Smooth muscle cell of bladder (primary cell): ENCODE data around the gene TSPAN33. TPM values are rescaled to one million over a fixed set of nuclear protein-coding genes. Genes with fewer than 3 reads are reported as not detected.

ENCODE experiments used
- total RNA-seq: library from RNA; depleted of rRNA; stranded (reverse); fragments of >200 nt; gene quantifications from 2 replicates; pipeline ENCODE4 v1.2.3, GENCODE V29; 2014

The TSPAN33 gene
- 0.65 and 1.3 TPM in 2 replicates for total RNA-seq

GRCh38 chr7:129144095-129144833 is at the start of gene TSPAN33:
TSPAN33 (plus strand) TSS chr7:129144707; CDS start chr7:129144981, 274 bp downstream.

GRCh38 chr7:129188372-129188891 is 43.9 kb downstream of the TSPAN33 start, which contains the start of gene SMO:
SMO (plus strand) TSS chr7:129188633; CDS start chr7:129189152, 519 bp downstream.

Other genes with a start within 250 kb of the TSPAN33 start
- gene KCP, start 234.0 kb upstream of the TSPAN33 start, total RNA-seq, result 0.14 and 0.46 TPM in 2 replicates
- not detected in 2 replicates for gene IRF5, start 206.8 kb upstream of the TSPAN33 start, total RNA-seq
- gene TNPO3, start 89.6 kb upstream of the TSPAN33 start, total RNA-seq, result 46.9 and 56.4 TPM in 2 replicates
- 30.2 and 33.5 TPM in 2 replicates for gene SMO, start 43.9 kb downstream of the TSPAN33 start, total RNA-seq
- gene AHCYL2, start 80.3 kb downstream of the TSPAN33 start, total RNA-seq, result 6.3 and 8.1 TPM in 2 replicates